HCT116 (cell line): ENCODE measurements around the gene SNCAIP.

Experiments
- CTCF ChIP-seq, 3 experiments: fragments of 200-600 bp in 1 of 3; sonication (generic) in 1 of 3; IDR thresholded peaks in 2 of 3; conservative IDR thresholded peaks in 1 of 3; 2 replicates each; pipeline ENCODE4 v1.5.1; 2012 to 2017; ENCODE audit warnings: low read depth in 2 of 3, low read length in 2 of 3, antibody characterized with exemption in 1 of 3, borderline replicate concordance in 1 of 3, control low read depth in 1 of 3, mild to moderate bottlenecking in 1 of 3, mixed read lengths in 1 of 3, mixed run types in 1 of 3, moderate library complexity in 1 of 3; ENCODE audit not compliant: insufficient read depth in 1 of 3
- EZH2 ChIP-seq: fragments of 200-600 bp; sonication (generic); IDR thresholded peaks from 2 replicates; pipeline ENCODE4 v1.6.1; 2017; ENCODE audit warnings: antibody characterized with exemption, mixed run types
- JUND ChIP-seq: IDR thresholded peaks from 2 replicates; pipeline ENCODE4 v1.6.1; 2012
- MAX ChIP-seq: IDR thresholded peaks from 2 replicates; pipeline ENCODE4 v1.6.1; 2012
- POLR2A ChIP-seq: IDR thresholded peaks from 2 replicates; pipeline ENCODE4 v1.7.0; 2011; ENCODE audit warnings: borderline replicate concordance; ENCODE audit not compliant: insufficient read depth, insufficient read length; ENCODE audit errors: extremely low read depth
- POLR2AphosphoS5 ChIP-seq: IDR thresholded peaks from 2 replicates; pipeline ENCODE4 v1.6.1; 2011; ENCODE audit warnings: mild to moderate bottlenecking, low read depth, low read length, moderate library complexity
- RAD21 ChIP-seq: IDR thresholded peaks from 2 replicates; pipeline ENCODE4 v1.6.1; 2012; ENCODE audit warnings: low read depth, mild to moderate bottlenecking
- SRF ChIP-seq: IDR thresholded peaks from 2 replicates; pipeline ENCODE4 v1.6.1; 2012; ENCODE audit warnings: low read depth
- TCF7L2 ChIP-seq: IDR thresholded peaks from 2 replicates; pipeline ENCODE4 v1.7.0; 2011; ENCODE audit warnings: borderline replicate concordance, inconsistent platforms; ENCODE audit not compliant: insufficient read depth, insufficient read length; ENCODE audit errors: extremely low read depth
- ZFX ChIP-seq: fragments of 450-650 bp; IDR thresholded peaks from 2 replicates; pipeline ENCODE4 v1.6.1; 2017

GRCh38 chr5:122485226-122485625, 173.2 kb downstream of the SNCAIP start:
- TF ChIP-seq CTCF (IDR thresholded peaks at IDR 0.05 in 2 of 3, conservative IDR thresholded peaks at IDR 0.05 in 1 of 3; ENCODE audit: borderline replicate concordance in 1 of 3, insufficient read depth in 1 of 3, low read depth in 2 of 3, low read length in 2 of 3): no peak
- TF ChIP-seq POLR2AphosphoS5: no peak
- TF ChIP-seq ZFX: no peak
- no peak for TF ChIP-seq RAD21
- no peak for TF ChIP-seq EZH2
- no peak for TF ChIP-seq POLR2A
- TF ChIP-seq MAX: no peak
- no peak for TF ChIP-seq JUND
- no peak for TF ChIP-seq SRF
- TF ChIP-seq TCF7L2: no peak
